ENCODE results near the gene ACACB. TPM values are rescaled to one million over a fixed set of nuclear protein-coding genes. Genes with fewer than 3 reads are reported as not detected.
"Not testable (repeated sequence)": the region's sequence is repeated elsewhere in the genome, so short reads cannot be mapped to it uniquely, and the experiment has no call there.

The ACACB gene
- polyA plus RNA-seq, 6 donors from 2014 or later, result 1.3 to 4.8 (median 4.0) TPM; not detected in 1

DNA sequence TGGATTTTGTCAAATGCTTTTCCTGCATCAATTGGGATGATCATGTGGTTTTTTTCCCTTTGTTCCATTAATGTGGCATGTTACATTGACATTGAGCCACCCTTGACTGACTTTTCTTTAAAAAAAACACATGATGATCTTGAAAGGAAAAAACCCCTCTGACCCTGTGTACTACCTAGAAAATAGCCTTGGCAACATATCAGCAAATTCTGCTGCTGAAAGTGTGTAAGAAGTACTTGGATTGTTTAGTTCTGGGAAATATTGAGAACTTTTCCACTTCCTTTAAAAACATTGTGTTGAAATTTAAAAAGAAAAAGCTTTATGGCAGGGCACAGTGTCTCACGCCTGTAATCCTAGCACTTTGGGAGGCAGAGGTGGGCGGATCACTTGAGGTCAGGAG lies 20.7 kb downstream of the ACACB start:
- DNase-seq, result no peak
- Mint-ChIP-seq H3K27ac (no peak overlapping the region), H3K4me1 (no peaks in the 10 kb centered on the region), H3K36me3 (no peaks in the 10 kb centered on the region), H3K9me3 (peaks cover 0 to 22% (median 5%) of the 10 kb centered on the region in 7 donors), H3K4me3 (no peak overlapping the region), H3K27me3 (peaks cover 7 to 38% (median 25%) of the 10 kb centered on the region in 3 donors)
- ATAC-seq (ENCODE audit: low read depth in 2 of 2), result no peak

DNA sequence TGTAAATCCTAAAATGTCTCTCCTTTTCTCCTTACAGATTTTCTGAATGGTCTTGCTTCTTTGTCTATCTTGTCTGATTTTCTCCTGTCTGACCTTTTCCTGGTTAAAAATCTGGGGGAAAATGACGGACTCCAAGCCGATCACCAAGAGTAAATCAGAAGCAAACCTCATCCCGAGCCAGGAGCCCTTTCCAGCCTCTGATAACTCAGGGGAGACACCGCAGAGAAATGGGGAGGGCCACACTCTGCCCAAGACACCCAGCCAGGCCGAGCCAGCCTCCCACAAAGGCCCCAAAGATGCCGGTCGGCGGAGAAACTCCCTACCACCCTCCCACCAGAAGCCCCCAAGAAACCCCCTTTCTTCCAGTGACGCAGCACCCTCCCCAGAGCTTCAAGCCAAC lies 23.0 kb downstream of the ACACB start:
- H3K4me1 Mint-ChIP-seq, result no peaks in the 10 kb centered on the region
- no peak overlapping the region for H3K4me3 Mint-ChIP-seq
- H3K27me3 Mint-ChIP-seq, result peaks cover 14 to 27% (median 25%) of the 10 kb centered on the region in 3 donors
- no peaks in the 10 kb centered on the region for H3K36me3 Mint-ChIP-seq
- DNase-seq, result no peak
- H3K27ac Mint-ChIP-seq, result peak overlapping the region in 1 of 6 donors; percentile 76
- no peak for ATAC-seq (ENCODE audit: low read depth in 2 of 2)
- H3K9me3 Mint-ChIP-seq, result peaks cover 0 to 22% (median 5%) of the 10 kb centered on the region in 7 donors

DNA sequence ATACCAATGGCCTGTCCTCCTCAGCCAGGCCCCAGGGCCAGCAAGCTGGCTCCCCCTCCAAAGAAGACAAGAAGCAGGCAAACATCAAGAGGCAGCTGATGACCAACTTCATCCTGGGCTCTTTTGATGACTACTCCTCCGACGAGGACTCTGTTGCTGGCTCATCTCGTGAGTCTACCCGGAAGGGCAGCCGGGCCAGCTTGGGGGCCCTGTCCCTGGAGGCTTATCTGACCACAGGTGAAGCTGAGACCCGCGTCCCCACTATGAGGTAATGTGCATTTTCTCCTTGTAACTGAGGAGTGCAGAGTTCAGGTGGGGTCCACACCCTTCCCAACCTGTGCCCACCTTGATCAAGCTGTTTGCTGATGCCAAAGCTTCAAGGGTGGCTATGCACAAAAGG lies 23.4 kb downstream of the ACACB start:
- ATAC-seq (ENCODE audit: low read depth in 2 of 2), result no peak
- Mint-ChIP-seq H3K9me3 (peaks cover 0 to 22% (median 5%) of the 10 kb centered on the region in 7 donors), H3K27ac (no peak overlapping the region), H3K4me3 (no peak overlapping the region), H3K27me3 (peaks cover 14 to 27% (median 25%) of the 10 kb centered on the region in 3 donors), H3K36me3 (no peaks in the 10 kb centered on the region), H3K4me1 (no peaks in the 10 kb centered on the region)
- DNase-seq, result no peak

DNA sequence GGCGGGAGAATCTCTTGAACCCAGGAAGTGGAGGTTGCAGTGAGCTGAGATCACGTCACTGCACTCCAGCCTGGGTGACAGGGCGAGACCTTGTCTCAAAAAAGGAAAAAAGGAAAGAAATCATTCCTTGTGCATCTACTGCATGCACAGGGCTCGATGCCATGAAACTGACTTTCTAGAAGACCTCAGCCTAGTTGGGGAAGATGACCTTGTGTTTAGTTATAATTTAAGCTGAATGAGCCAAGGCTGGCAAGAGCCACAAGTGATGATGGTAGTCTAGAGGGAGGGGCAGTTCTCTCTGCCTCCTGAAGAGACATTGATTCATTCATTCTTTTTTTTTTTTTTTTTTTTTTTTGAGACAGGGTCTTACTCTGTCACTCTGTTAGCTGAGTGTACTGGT lies 24.2 kb downstream of the ACACB start:
- peaks cover 0 to 15% (median 3%) of the 10 kb centered on the region in 7 donors for H3K9me3 Mint-ChIP-seq
- no peak overlapping the region for H3K4me3 Mint-ChIP-seq
- H3K27me3 Mint-ChIP-seq, result peaks cover 14 to 27% (median 21%) of the 10 kb centered on the region in 3 donors
- H3K27ac Mint-ChIP-seq, result no peak overlapping the region
- DNase-seq, result no peak
- H3K4me1 Mint-ChIP-seq, result no peaks in the 10 kb centered on the region
- no peaks in the 10 kb centered on the region for H3K36me3 Mint-ChIP-seq
- ATAC-seq (ENCODE audit: low read depth in 2 of 2), result no peak

DNA sequence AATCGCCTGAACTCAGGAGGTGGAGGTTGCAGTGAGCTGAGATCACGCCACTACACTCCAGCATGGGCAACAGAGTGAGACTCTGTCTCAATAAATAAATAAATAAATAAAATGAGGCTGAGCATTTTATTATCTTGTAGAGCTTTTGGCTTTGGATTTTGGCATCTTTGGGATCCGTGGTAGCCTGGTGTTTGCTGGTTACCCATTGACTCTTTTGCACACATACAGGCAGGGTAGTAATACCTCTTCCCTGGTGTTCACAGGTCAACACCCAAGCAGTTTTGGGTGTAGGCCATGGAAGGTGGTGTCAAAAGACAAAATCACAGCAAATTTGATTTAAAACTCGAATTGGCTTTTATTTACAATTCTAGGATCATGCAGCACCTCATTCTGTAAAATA lies 27.8 kb downstream of the ACACB start:
- DNase-seq (no peak), ATAC-seq (ENCODE audit: low read depth in 2 of 2) (no peak)
- H3K9me3 Mint-ChIP-seq, result no peaks in the 10 kb centered on the region
- H3K27me3 Mint-ChIP-seq, result peaks cover 10 to 18% (median 11%) of the 10 kb centered on the region in 3 donors
- no peaks in the 10 kb centered on the region for H3K36me3 Mint-ChIP-seq
- no peaks in the 10 kb centered on the region for H3K4me1 Mint-ChIP-seq
- H3K4me3 Mint-ChIP-seq, result no peak overlapping the region
- H3K27ac Mint-ChIP-seq, result no peak overlapping the region

DNA sequence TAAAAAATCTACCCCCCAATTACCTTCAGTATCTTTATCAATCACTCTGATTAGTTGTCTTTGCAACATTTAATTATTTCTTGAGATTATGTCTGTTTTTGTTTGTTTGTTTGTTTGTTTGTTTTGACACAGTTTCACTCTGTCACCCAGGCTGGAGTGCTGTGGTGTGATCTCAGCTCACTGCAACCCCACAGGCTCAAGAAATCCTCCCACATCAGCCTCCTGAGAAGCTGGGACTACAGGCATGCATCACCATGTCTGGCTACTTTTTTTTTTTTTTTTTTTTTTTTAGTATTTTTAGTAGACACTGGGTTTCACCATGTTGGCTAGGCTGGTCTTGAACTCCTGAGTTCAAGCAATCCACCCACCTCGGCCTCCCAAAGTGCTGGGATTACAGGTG lies 30.7 kb downstream of the ACACB start:
- not testable (repeated sequence) for H3K9me3 Mint-ChIP-seq; ATAC-seq (ENCODE audit: low read depth in 2 of 2); H3K4me3 Mint-ChIP-seq; H3K4me1 Mint-ChIP-seq; H3K36me3 Mint-ChIP-seq; DNase-seq; H3K27ac Mint-ChIP-seq
- H3K27me3 Mint-ChIP-seq, result peaks cover 8 to 23% (median 13%) of the 10 kb centered on the region in 3 donors

- H3K4me1 Mint-ChIP-seq, result no peaks in the 10 kb centered on the region
- no peak for ATAC-seq (ENCODE audit: low read depth in 2 of 2)
- H3K27ac Mint-ChIP-seq, result no peak overlapping the region
- H3K4me3 Mint-ChIP-seq, result no peak overlapping the region
- H3K9me3 Mint-ChIP-seq, result no peaks in the 10 kb centered on the region
- H3K36me3 Mint-ChIP-seq, result no peaks in the 10 kb centered on the region
- peaks cover 4 to 18% (median 13%) of the 10 kb centered on the region in 3 donors for H3K27me3 Mint-ChIP-seq
- no peak for DNase-seq
These were observed 31.6 kb downstream of the ACACB start for GRCh38 chr12:109147954-109148353.

GRCh38 chr12:109150124-109150640 lies 33.8 kb downstream of the ACACB start:
- Mint-ChIP-seq H3K4me1 (peaks cover under 1 to 11% (median 6%) of the 10 kb centered on the region in 3 donors), H3K36me3 (no peaks in the 10 kb centered on the region), H3K4me3 (peak overlapping the region in 1 of 8 donors; percentile 3), H3K27me3 (peaks cover 4 to 16% (median 13%) of the 10 kb centered on the region in 3 donors), H3K27ac (no peak overlapping the region), H3K9me3 (no peaks in the 10 kb centered on the region)
- ATAC-seq (ENCODE audit: low read depth in 2 of 2) (no peak), DNase-seq (no peak)

DNA sequence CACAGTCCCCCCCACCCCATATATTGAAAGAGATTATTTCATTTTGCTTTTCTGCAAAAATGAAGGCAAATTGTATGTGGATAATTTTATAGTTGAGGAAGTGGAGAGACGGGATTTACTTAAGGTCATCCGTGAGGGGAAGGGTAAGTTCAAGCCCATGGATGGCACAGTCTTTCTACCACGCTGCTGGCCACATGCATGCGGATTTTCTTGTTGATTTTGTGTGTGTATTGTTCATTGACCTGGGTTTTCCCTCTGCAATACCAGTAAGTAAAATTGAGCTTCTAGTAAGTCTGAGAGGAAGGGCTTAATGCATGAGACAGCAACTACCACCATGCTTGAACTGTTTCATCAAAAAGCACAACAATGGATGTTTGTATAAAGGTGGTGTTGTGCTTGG lies 35.1 kb downstream of the ACACB start:
- Mint-ChIP-seq H3K4me3 (peak overlapping the region in 1 of 8 donors; percentile 37), H3K27me3 (peaks cover 4 to 16% (median 13%) of the 10 kb centered on the region in 3 donors), H3K9me3 (no peaks in the 10 kb centered on the region), H3K4me1 (peaks cover 5 to 14% (median 11%) of the 10 kb centered on the region in 3 donors), H3K27ac (no peak overlapping the region), H3K36me3 (no peaks in the 10 kb centered on the region)
- ATAC-seq (ENCODE audit: low read depth in 2 of 2) (no peak), DNase-seq (no peak)

- Mint-ChIP-seq H3K27ac (peak overlapping the region in 4 of 6 donors; percentile 47 to 87 (median 79)), H3K36me3 (no peaks in the 10 kb centered on the region), H3K9me3 (no peaks in the 10 kb centered on the region), H3K4me3 (peak overlapping the region; percentile 83 to 96 (median 94)), H3K27me3 (peaks cover 4 to 15% (median 13%) of the 10 kb centered on the region in 3 donors), H3K4me1 (peaks cover 10 to 18% (median 11%) of the 10 kb centered on the region in 3 donors)
- DNase-seq (peak; percentile 1), ATAC-seq (ENCODE audit: low read depth in 2 of 2) (no peak)
These were observed 37.5 kb downstream of the ACACB start for GRCh38 chr12:109153821-109154441.

- H3K9me3 Mint-ChIP-seq, result no peaks in the 10 kb centered on the region
- ATAC-seq (ENCODE audit: low read depth in 2 of 2), result peak; percentile 92
- no peaks in the 10 kb centered on the region for H3K36me3 Mint-ChIP-seq
- H3K4me1 Mint-ChIP-seq, result peaks cover 10 to 18% (median 11%) of the 10 kb centered on the region in 3 donors
- peak overlapping the region; percentile 89 to 96 (median 94) for H3K4me3 Mint-ChIP-seq
- peak overlapping the region in 5 of 6 donors; percentile 64 to 94 (median 87) for H3K27ac Mint-ChIP-seq
- DNase-seq, result peak; percentile 64
- H3K27me3 Mint-ChIP-seq, result peaks cover 4 to 13% (median 7%) of the 10 kb centered on the region in 3 donors
These were observed 38.4 kb downstream of the ACACB start for GRCh38 chr12:109154451-109155438.

GRCh38 chr12:109156036-109156435 lies 39.6 kb downstream of the ACACB start:
- peak overlapping the region in 5 of 8 donors; percentile 26 to 96 (median 94) for H3K4me3 Mint-ChIP-seq

GRCh38 chr12:109156586-109156985 lies 40.2 kb downstream of the ACACB start:
- peak overlapping the region in 1 of 6 donors; percentile 68 for H3K27ac Mint-ChIP-seq
- H3K4me1 Mint-ChIP-seq, result peaks cover 10 to 18% (median 11%) of the 10 kb centered on the region in 3 donors
- H3K9me3 Mint-ChIP-seq, result no peaks in the 10 kb centered on the region
- no peak for DNase-seq
- H3K27me3 Mint-ChIP-seq, result peaks cover 0 to under 1% (median 0%) of the 10 kb centered on the region in 3 donors
- H3K4me3 Mint-ChIP-seq, result peak overlapping the region in 2 of 8 donors; percentile 33 to 61
- ATAC-seq (ENCODE audit: low read depth in 2 of 2), result no peak
- H3K36me3 Mint-ChIP-seq, result no peaks in the 10 kb centered on the region

More at GRCh38 chr12:109156036-109156435, 39.6 kb downstream of the ACACB start:
- no peak for DNase-seq
- Mint-ChIP-seq H3K9me3 (no peaks in the 10 kb centered on the region), H3K36me3 (no peaks in the 10 kb centered on the region), H3K27ac (peak overlapping the region in 1 of 6 donors; percentile 68), H3K27me3 (peaks cover 0 to 4% (median 0%) of the 10 kb centered on the region in 3 donors), H3K4me1 (peaks cover 10 to 18% (median 11%) of the 10 kb centered on the region in 3 donors)
- ATAC-seq (ENCODE audit: low read depth in 2 of 2), result no peak

Data from naive B cell (primary cell).